Measurements from ENCODE around the gene ARID5B. TPM values are rescaled to one million over a fixed set of nuclear protein-coding genes. Genes with fewer than 3 reads are reported as not detected.

ARID5B gene
- total RNA-seq, 1 experiment from 2014 or later: 0.04 TPM

- no peaks in the 10 kb centered on the region for H3K27me3 Mint-ChIP-seq (ENCODE audit: low read depth)
- Histone ChIP-seq H3K27ac (ENCODE audit: insufficient read length, low read depth, low read length) (no peak overlapping the region), H3K56ac (ENCODE audit: insufficient read length, low read depth, low read length) (no peak overlapping the region), H3K14ac (ENCODE audit: insufficient read depth, low read length) (no peak overlapping the region), H3K23me2 (ENCODE audit: insufficient read length, low read depth, low read length, poor library complexity, severe bottlenecking) (no peaks in the 10 kb centered on the region), H2BK15ac (ENCODE audit: low read depth, low read length) (no peak overlapping the region), H3T11ph (ENCODE audit: low read length) (no peak overlapping the region), H4K5ac (ENCODE audit: insufficient read length, low read depth, low read length) (no peak overlapping the region), H3K4me2 (ENCODE audit: insufficient read depth, insufficient read length, low read length) (no peak overlapping the region), H2AFZ (ENCODE audit: low read length) (no peak overlapping the region), H4K20me1 (ENCODE audit: control insufficient read depth, insufficient read depth, insufficient read length) (no peaks in the 10 kb centered on the region), H3K4ac (ENCODE audit: low read depth, low read length) (no peak overlapping the region), H2BK120ac (ENCODE audit: low read depth, low read length, poor library complexity, severe bottlenecking) (no peak overlapping the region), H3K18ac (ENCODE audit: insufficient read length, low read depth, low read length) (no peak overlapping the region), H2AK5ac (ENCODE audit: insufficient read length, low read length) (no peak overlapping the region), H3K9ac (ENCODE audit: extremely low read depth, insufficient read length, low read length) (no peak overlapping the region), H4K8ac (replicated peaks; ENCODE audit: insufficient read length, low read depth, low read length) (no peak overlapping the region), H3K79me1 (ENCODE audit: insufficient read depth, low read depth, low read length, poor library complexity, severe bottlenecking) (no peaks in the 10 kb centered on the region), H2BK20ac (ENCODE audit: low read depth, low read length, poor library complexity, severe bottlenecking) (no peak overlapping the region), H3K9me3 (ENCODE audit: control insufficient read depth, low read depth, low read length) (no peaks in the 10 kb centered on the region), H2BK5ac (ENCODE audit: insufficient read length, low read length) (no peak overlapping the region), H4K91ac (ENCODE audit: insufficient read length, low read depth, low read length) (no peak overlapping the region), H3K27me3 (ENCODE audit: insufficient read depth, low read length) (no peaks in the 10 kb centered on the region), H3K4me1 (ENCODE audit: insufficient read depth, low read length) (peaks cover 6% of the 10 kb centered on the region; the same call in 1 of the 2 replicates), H2BK12ac (ENCODE audit: insufficient read length, low read depth, low read length) (no peak overlapping the region), H3K23ac (ENCODE audit: insufficient read length, low read depth, low read length) (no peak overlapping the region), H3K79me2 (ENCODE audit: insufficient read depth, low read length) (no peaks in the 10 kb centered on the region)
- WGBS (ENCODE audit: extremely low coverage, insufficient read length, low lambda C conversion rate): no CpG with 5 or more reads among the region's 4 CpGs
- no peak for DNase-seq
- no peak overlapping the region for H3K27ac Mint-ChIP-seq
- H3K36me3 Mint-ChIP-seq (ENCODE audit: insufficient read depth in 1 of 3, low read depth in 3 of 3): no peaks in the 10 kb centered on the region
- H3K4me3 Mint-ChIP-seq: no peak overlapping the region
- H3K4me1 Mint-ChIP-seq: peaks cover 15 to 16% of the 10 kb centered on the region in 2 experiments
- H3K9me3 Mint-ChIP-seq: no peaks in the 10 kb centered on the region
- TF ChIP-seq CTCF (conservative IDR thresholded peaks at IDR 0.05): no peak
Observed at GRCh38 chr10:62024026-62024701, 122.7 kb downstream of the ARID5B start.
